Adrenal gland (tissue), 5 donors: ENCODE data around the gene KIF25.

Experiments used
- POLR2A ChIP-seq, 2 donors: fragments of 450-650 bp; IDR thresholded peaks; one replicate each; pipeline ENCODE4 v1.6.1; 2017; ENCODE audit warnings: antibody characterized with exemption in 2 of 2, mild to moderate bottlenecking in 2 of 2, moderate library complexity in 1 of 2
- TF ChIP-seq, protein P1 (sequence below), 6 experiments: fragments of 450-650 bp in 4 of 6; fragments of 200-600 bp in 2 of 6; sonication (generic) in 1 of 6; IDR thresholded peaks; 1 replicate in 5 of 6; 2 replicates in 1 of 6; pipeline versions ENCODE4 v1.5.1 to v1.8.0; 2016 to 2021; ENCODE audit warnings: antibody characterized with exemption in 6 of 6, mild to moderate bottlenecking in 2 of 6, moderate library complexity in 1 of 6
- donor health status: DM: no; HTN: no; CAD: no.

DNA sequence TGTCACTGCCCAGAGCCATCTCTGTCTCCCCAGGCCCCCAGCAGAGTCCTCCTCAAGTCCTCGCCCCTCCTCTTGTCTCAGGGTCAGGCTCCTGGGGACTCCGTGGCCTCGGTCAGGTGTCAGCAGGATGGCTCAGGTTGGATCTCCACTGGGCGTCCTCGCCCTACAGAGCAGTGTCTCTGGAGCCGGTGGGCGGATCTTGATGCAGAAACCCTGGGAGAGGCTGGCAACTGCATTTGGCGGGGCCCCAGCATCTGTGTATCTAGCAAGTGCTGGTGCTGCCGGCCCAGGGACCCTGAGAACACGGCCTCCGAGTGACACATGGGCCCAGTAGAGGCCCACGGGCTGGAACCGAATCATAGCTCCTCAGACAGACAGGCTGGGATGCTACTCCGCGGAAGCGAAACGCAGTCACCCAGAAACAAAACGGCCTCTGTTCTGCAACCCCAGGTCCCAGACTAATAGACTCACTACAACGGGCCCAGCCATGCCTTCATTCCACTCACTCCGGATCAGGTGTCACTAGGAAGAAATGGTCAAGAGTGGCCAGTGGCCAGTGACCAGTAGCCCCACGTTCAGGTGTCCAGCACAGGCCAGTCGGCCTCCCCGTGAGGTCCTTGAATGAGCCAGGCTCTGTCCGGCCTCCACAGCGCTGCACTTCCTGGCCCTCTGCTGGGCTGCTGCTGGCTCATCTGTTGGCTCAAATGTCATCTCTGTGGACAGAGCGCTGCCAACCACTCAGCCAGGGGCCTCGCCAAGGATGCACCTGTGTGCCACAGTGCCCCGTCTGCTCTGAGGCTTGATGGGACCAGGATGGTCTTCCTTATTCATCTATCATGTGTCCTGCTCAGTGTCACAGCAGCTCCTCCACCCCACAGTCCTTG lies 94.2 kb downstream of the KIF25 start:
- TF ChIP-seq, protein P1, sequence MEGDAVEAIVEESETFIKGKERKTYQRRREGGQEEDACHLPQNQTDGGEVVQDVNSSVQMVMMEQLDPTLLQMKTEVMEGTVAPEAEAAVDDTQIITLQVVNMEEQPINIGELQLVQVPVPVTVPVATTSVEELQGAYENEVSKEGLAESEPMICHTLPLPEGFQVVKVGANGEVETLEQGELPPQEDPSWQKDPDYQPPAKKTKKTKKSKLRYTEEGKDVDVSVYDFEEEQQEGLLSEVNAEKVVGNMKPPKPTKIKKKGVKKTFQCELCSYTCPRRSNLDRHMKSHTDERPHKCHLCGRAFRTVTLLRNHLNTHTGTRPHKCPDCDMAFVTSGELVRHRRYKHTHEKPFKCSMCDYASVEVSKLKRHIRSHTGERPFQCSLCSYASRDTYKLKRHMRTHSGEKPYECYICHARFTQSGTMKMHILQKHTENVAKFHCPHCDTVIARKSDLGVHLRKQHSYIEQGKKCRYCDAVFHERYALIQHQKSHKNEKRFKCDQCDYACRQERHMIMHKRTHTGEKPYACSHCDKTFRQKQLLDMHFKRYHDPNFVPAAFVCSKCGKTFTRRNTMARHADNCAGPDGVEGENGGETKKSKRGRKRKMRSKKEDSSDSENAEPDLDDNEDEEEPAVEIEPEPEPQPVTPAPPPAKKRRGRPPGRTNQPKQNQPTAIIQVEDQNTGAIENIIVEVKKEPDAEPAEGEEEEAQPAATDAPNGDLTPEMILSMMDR (IDR thresholded peaks at IDR 0.05) = no peak
- no peak for TF ChIP-seq POLR2A (IDR thresholded peaks at IDR 0.05)
